ENCODE measurements around the gene DGCR2. TPM values are rescaled to one million over a fixed set of nuclear protein-coding genes. Genes with fewer than 3 reads are reported as not detected.

Gene DGCR2
- total RNA-seq, 1 donor from 2014 or later, result 20.6 TPM

- peaks cover 4% of the 10 kb centered on the region for H3K27me3 Mint-ChIP-seq (ENCODE audit: insufficient read depth, low read depth)
- H3K27me3 ChIP-seq, result no peaks in the 10 kb centered on the region
- H3K4me1 Mint-ChIP-seq, result peaks cover 20% of the 10 kb centered on the region
- no peak overlapping the region for H3K4me3 ChIP-seq
- no peak for DNase-seq (ENCODE audit: low spot score)
- H3K9me3 ChIP-seq (ENCODE audit: low read depth), result no peaks in the 10 kb centered on the region
- H3K36me3 Mint-ChIP-seq, result no peaks in the 10 kb centered on the region
- H3K4me2 ChIP-seq, result no peak overlapping the region
- H3K9me3 Mint-ChIP-seq, result no peaks in the 10 kb centered on the region
- TF ChIP-seq CTCF (IDR thresholded peaks at IDR 0.05) (no peak), EZH2 (IDR thresholded peaks at IDR 0.05) (no peak)
- H3K27ac ChIP-seq, result no peak overlapping the region
- H4K20me1 ChIP-seq (ENCODE audit: low read depth), result peaks cover 28% of the 10 kb centered on the region
- peaks cover 7% of the 10 kb centered on the region for H3K4me1 ChIP-seq
- H3K9ac ChIP-seq, result no peak overlapping the region
- peaks cover 13% of the 10 kb centered on the region for H3F3A ChIP-seq (ENCODE audit: low read depth)
- no peaks in the 10 kb centered on the region for H3K36me3 ChIP-seq
- H3K4me3 Mint-ChIP-seq, result peak overlapping the region; percentile 16
- H3K27ac Mint-ChIP-seq, result no peak overlapping the region
- H2AFZ ChIP-seq (replicated peaks), result no peak overlapping the region
- peaks cover 32% of the 10 kb centered on the region for H3K79me2 ChIP-seq (ENCODE audit: low read depth)
Observed at GRCh38 chr22:19123936-19124335, 1.7 kb upstream of the DGCR2 start.

GRCh38 chr22:19122752-19123492 is 710 bp upstream of the DGCR2 start:
- Mint-ChIP-seq H3K36me3 (no peaks in the 10 kb centered on the region), H3K27ac (no peak overlapping the region), H3K4me3 (peak overlapping the region; percentile 90)

GRCh38 chr22:19121631-19122142 is 525 bp downstream of the DGCR2 start:
- Histone ChIP-seq H3K9me3 (ENCODE audit: low read depth) (no peaks in the 10 kb centered on the region), H3K4me1 (peaks cover 7% of the 10 kb centered on the region), H3K36me3 (no peaks in the 10 kb centered on the region), H3K27ac (peak overlapping the region; percentile 91), H2AFZ (replicated peaks) (peak overlapping the region; percentile 83), H3K79me2 (ENCODE audit: low read depth) (peaks cover 54% of the 10 kb centered on the region), H3K9ac (peak overlapping the region; percentile 82), H3K4me2 (peak overlapping the region; percentile 91), H3F3A (ENCODE audit: low read depth) (peaks cover 13% of the 10 kb centered on the region), H3K4me3 (peak overlapping the region; percentile 95), H3K27me3 (no peaks in the 10 kb centered on the region), H4K20me1 (ENCODE audit: low read depth) (peaks cover 51% of the 10 kb centered on the region)
- peaks cover 3% of the 10 kb centered on the region for H3K27me3 Mint-ChIP-seq (ENCODE audit: insufficient read depth, low read depth)
- H3K9me3 Mint-ChIP-seq, result no peaks in the 10 kb centered on the region
- H3K4me3 Mint-ChIP-seq, result peak overlapping the region; percentile 88
- TF ChIP-seq CTCF (IDR thresholded peaks at IDR 0.05) (no peak), EZH2phosphoT487 (IDR thresholded peaks at IDR 0.05) (no peak), EZH2 (IDR thresholded peaks at IDR 0.05) (no peak)
- H3K4me1 Mint-ChIP-seq, result peaks cover 22% of the 10 kb centered on the region
- peaks cover 3% of the 10 kb centered on the region for H3K36me3 Mint-ChIP-seq
- peak; percentile 74 for DNase-seq (ENCODE audit: low spot score)
- peak overlapping the region; percentile 16 for H3K27ac Mint-ChIP-seq

More at GRCh38 chr22:19122752-19123492, 710 bp upstream of the DGCR2 start:
- Histone ChIP-seq H3K4me3 (peak overlapping the region; percentile 57), H3F3A (ENCODE audit: low read depth) (peaks cover 13% of the 10 kb centered on the region), H2AFZ (replicated peaks) (peak overlapping the region; percentile 81), H4K20me1 (ENCODE audit: low read depth) (peaks cover 38% of the 10 kb centered on the region), H3K4me2 (peak overlapping the region; percentile 76), H3K36me3 (no peaks in the 10 kb centered on the region), H3K4me1 (peaks cover 7% of the 10 kb centered on the region), H3K9ac (no peak overlapping the region), H3K27me3 (no peaks in the 10 kb centered on the region), H3K9me3 (ENCODE audit: low read depth) (no peaks in the 10 kb centered on the region), H3K79me2 (ENCODE audit: low read depth) (peaks cover 42% of the 10 kb centered on the region), H3K27ac (no peak overlapping the region)
- TF ChIP-seq EZH2 (IDR thresholded peaks at IDR 0.05) (no peak), EZH2phosphoT487 (IDR thresholded peaks at IDR 0.05) (no peak), CTCF (IDR thresholded peaks at IDR 0.05) (no peak)
- DNase-seq (ENCODE audit: low spot score), result no peak
- H3K4me1 Mint-ChIP-seq, result peaks cover 20% of the 10 kb centered on the region
- H3K27me3 Mint-ChIP-seq (ENCODE audit: insufficient read depth, low read depth), result peaks cover 3% of the 10 kb centered on the region
- no peaks in the 10 kb centered on the region for H3K9me3 Mint-ChIP-seq
